ENCODE results near the gene CACNG4.
A peak's percentile ranks its signal among the peaks of the same experiment; 100 is the strongest.

The CACNG4 gene

GRCh38 chr17:66978514-66979061 is 14.1 kb downstream of the CACNG4 start:
- no peak for TF ChIP-seq CTCF (IDR thresholded peaks at IDR 0.05; ENCODE audit: extremely low read depth, missing control alignments)

GRCh38 chr17:66980896-66981295 is 16.4 kb downstream of the CACNG4 start:
- no peak for DNase-seq (ENCODE audit: low spot score)
- TF ChIP-seq CTCF (IDR thresholded peaks at IDR 0.05; ENCODE audit: extremely low read depth, missing control alignments): no peak

More at GRCh38 chr17:66978514-66979061, 14.1 kb downstream of the CACNG4 start:
- no peak for DNase-seq (ENCODE audit: low spot score)

- TF ChIP-seq CTCF (IDR thresholded peaks at IDR 0.05; ENCODE audit: extremely low read depth, missing control alignments): no peak
- DNase-seq (ENCODE audit: low spot score): no peak
Observed at GRCh38 chr17:66981983-66982508, 17.5 kb downstream of the CACNG4 start.

GRCh38 chr17:66983414-66984021 is 19.0 kb downstream of the CACNG4 start:
- TF ChIP-seq CTCF (IDR thresholded peaks at IDR 0.05; ENCODE audit: extremely low read depth, missing control alignments): no peak
- no peak for DNase-seq (ENCODE audit: low spot score)

GRCh38 chr17:66984730-66985129 is 20.2 kb downstream of the CACNG4 start:
- no peak for TF ChIP-seq CTCF (IDR thresholded peaks at IDR 0.05; ENCODE audit: extremely low read depth, missing control alignments)
- no peak for DNase-seq (ENCODE audit: low spot score)

GRCh38 chr17:66985338-66986237 is 21.1 kb downstream of the CACNG4 start:
- no peak for TF ChIP-seq CTCF (IDR thresholded peaks at IDR 0.05; ENCODE audit: extremely low read depth, missing control alignments)
- peak; percentile 54 for DNase-seq (ENCODE audit: low spot score)

GRCh38 chr17:66986659-66987058 is 22.2 kb downstream of the CACNG4 start:
- no peak for TF ChIP-seq CTCF (IDR thresholded peaks at IDR 0.05; ENCODE audit: extremely low read depth, missing control alignments)
- DNase-seq (ENCODE audit: low spot score): no peak

Measured in GM20000 (cell line).